ENCODE data around the gene TTLL5. TPM values are rescaled to one million over a fixed set of nuclear protein-coding genes. Genes with fewer than 3 reads are reported as not detected.

Gene TTLL5
- total RNA-seq, 3 donors from 2014 or later = 21.9 to 66.6 (median 35.7) TPM

DNA sequence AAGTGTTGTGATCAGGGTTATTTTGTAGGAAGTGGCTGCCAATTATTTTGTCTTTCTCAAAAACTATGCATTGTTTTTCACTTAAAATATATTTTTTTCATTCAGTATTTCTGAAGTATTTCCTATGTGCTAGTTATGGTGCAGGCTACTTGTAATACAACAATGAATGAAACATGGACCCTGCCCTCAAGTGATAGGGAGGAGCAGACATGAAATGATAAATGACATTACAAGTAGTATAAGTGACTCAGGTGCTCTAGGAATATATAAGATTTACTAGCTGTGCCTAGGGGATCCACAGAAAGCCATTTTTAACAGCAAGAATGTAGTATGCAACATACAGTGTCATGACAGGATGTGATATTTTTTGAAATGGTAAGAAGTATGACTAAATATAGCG is 65.3 kb downstream of the TTLL5 start:
- intact Hi-C loops (cut with DNase I; ENCODE audit: low total_unique reads) = no loop called here
- H3K27ac ChIP-seq = peak overlapping the region in 1 of 2 donors; percentile 27
- no peaks in the 10 kb centered on the region for H3K36me3 ChIP-seq
- H3K27me3 ChIP-seq = no peaks in the 10 kb centered on the region
- H3K4me3 ChIP-seq = no peak overlapping the region
- no peaks in the 10 kb centered on the region for H3K4me1 ChIP-seq
- no peak for DNase-seq (ENCODE audit: low spot score in 2 of 2)
- TF ChIP-seq POLR2A (IDR thresholded peaks at IDR 0.05) = no peak
- TF ChIP-seq POLR2AphosphoS5 (IDR thresholded peaks at IDR 0.05) = no peak
- TF ChIP-seq, protein P1, sequence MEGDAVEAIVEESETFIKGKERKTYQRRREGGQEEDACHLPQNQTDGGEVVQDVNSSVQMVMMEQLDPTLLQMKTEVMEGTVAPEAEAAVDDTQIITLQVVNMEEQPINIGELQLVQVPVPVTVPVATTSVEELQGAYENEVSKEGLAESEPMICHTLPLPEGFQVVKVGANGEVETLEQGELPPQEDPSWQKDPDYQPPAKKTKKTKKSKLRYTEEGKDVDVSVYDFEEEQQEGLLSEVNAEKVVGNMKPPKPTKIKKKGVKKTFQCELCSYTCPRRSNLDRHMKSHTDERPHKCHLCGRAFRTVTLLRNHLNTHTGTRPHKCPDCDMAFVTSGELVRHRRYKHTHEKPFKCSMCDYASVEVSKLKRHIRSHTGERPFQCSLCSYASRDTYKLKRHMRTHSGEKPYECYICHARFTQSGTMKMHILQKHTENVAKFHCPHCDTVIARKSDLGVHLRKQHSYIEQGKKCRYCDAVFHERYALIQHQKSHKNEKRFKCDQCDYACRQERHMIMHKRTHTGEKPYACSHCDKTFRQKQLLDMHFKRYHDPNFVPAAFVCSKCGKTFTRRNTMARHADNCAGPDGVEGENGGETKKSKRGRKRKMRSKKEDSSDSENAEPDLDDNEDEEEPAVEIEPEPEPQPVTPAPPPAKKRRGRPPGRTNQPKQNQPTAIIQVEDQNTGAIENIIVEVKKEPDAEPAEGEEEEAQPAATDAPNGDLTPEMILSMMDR (IDR thresholded peaks at IDR 0.05) = no peak
- no peaks in the 10 kb centered on the region for H3K9me3 ChIP-seq

DNA sequence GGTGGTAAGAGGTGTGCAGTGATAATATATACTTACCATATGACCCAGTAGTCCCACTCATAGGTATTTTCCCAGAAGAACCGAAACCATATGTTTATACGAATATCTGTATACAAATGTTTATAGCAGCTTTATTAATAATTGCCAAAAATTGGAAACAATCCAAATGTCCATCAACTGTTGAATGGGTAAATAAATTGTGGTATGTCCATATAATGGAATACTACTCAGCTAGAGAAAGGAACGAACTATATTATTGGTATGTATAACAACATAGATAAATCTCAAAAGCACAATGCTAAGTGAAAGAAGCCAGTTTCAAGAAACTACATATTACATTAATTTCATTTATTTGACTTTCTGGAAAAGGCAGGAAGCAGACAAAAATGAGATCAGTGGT is 66.1 kb downstream of the TTLL5 start:
- no peaks in the 10 kb centered on the region for H3K9me3 ChIP-seq
- no peaks in the 10 kb centered on the region for H3K36me3 ChIP-seq
- H3K4me1 ChIP-seq = no peaks in the 10 kb centered on the region
- no peak for DNase-seq (ENCODE audit: low spot score in 2 of 2)
- no peak overlapping the region for H3K4me3 ChIP-seq
- no peaks in the 10 kb centered on the region for H3K27me3 ChIP-seq
- no peak overlapping the region for H3K27ac ChIP-seq
- intact Hi-C loops (cut with DNase I; ENCODE audit: low total_unique reads) = no loop called here
- TF ChIP-seq POLR2A (IDR thresholded peaks at IDR 0.05) (no peak), POLR2AphosphoS5 (IDR thresholded peaks at IDR 0.05) (no peak)
- TF ChIP-seq, protein P1 (IDR thresholded peaks at IDR 0.05) = no peak

DNA sequence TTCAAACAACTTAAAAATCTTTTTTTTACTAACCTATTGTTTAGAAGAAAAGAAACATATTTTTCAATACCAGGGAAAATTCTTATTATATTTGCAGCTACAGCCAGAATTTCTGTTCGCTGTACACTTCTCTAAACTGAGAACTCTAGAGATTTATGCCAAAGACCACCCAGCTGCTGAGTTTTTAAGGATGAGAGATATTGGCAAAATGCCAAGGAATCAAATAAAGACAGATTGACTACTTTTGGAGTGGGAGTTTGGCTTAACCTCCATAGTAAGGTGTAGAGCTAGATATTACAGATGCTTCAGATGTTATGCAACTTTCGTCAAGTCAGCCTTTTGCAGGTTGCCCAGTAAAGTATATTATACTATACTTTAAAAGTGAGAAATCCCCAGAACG is 71.8 kb downstream of the TTLL5 start:
- Histone ChIP-seq H3K4me1 (peaks cover 0 to 11% of the 10 kb centered on the region in 2 donors), H3K9me3 (no peaks in the 10 kb centered on the region), H3K27ac (no peak overlapping the region), H3K27me3 (no peaks in the 10 kb centered on the region), H3K36me3 (no peaks in the 10 kb centered on the region), H3K4me3 (no peak overlapping the region)
- intact Hi-C loops (cut with DNase I; ENCODE audit: low total_unique reads) = no loop called here
- TF ChIP-seq POLR2AphosphoS5 (IDR thresholded peaks at IDR 0.05) (no peak), POLR2A (IDR thresholded peaks at IDR 0.05) (no peak)
- TF ChIP-seq, protein P1 (IDR thresholded peaks at IDR 0.05) = no peak
- no peak for DNase-seq (ENCODE audit: low spot score in 2 of 2)

DNA sequence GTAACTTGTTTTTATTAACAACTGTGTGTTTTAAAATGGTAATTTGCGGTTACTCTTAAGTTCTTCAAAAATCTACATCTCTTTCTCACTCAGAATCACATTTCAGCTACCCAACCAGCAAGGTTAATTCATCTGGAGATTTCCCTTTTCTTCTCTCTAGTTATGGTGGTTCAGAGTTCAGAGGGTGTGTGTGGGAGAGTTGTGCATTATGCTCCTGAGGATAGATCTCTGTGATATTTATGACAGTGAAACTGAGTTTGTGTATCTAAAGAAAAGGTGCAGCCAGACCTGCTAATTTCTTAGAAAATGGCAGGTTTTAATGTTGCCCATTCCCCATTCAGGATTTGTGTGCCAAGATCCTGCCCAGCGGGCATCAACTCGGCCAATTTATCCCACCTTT is 73.8 kb downstream of the TTLL5 start:
- intact Hi-C loops (cut with DNase I; ENCODE audit: low total_unique reads) = no loop called here
- Histone ChIP-seq H3K4me3 (no peak overlapping the region), H3K9me3 (no peaks in the 10 kb centered on the region), H3K27me3 (no peaks in the 10 kb centered on the region), H3K36me3 (no peaks in the 10 kb centered on the region), H3K4me1 (peaks cover 0 to 11% of the 10 kb centered on the region in 2 donors), H3K27ac (no peak overlapping the region)
- TF ChIP-seq POLR2A (IDR thresholded peaks at IDR 0.05) (no peak), POLR2AphosphoS5 (IDR thresholded peaks at IDR 0.05) (no peak)
- TF ChIP-seq, protein P1 (IDR thresholded peaks at IDR 0.05) = no peak
- DNase-seq (ENCODE audit: low spot score in 2 of 2) = no peak

DNA sequence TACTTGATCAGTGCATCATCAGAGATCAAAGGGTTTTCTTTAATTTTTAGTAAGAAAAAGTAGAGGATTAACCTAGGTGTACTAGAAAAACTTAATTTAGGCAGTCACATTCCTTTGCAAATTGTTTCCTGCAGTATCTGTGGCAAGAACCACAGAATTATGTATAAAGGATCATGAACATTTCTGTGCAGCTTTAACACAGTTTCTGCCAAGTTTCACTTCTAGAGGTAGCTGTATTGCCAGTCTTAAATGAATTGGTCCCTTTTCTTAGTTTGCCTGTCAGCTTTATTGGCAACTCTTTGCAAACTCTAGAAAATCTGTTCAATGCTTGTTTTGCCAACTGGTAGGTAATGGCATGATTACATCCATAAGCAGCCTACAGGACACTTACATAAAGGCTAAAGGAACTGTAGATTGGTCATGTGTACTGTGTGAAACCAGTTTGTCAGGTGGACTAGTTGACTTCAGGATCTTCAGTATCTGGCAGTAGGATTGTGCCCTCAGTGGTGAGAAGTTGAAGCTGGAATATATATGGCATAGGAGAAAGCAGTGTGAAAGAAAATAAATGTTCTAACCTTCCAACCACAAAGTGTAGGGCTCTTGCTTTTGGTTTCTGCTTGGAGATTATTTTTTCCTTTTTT is 75.9 kb downstream of the TTLL5 start:
- no peaks in the 10 kb centered on the region for H3K27me3 ChIP-seq
- no peak for DNase-seq (ENCODE audit: low spot score in 2 of 2)
- no peaks in the 10 kb centered on the region for H3K9me3 ChIP-seq
- peaks cover 0 to 11% of the 10 kb centered on the region in 2 donors for H3K4me1 ChIP-seq
- H3K4me3 ChIP-seq = no peak overlapping the region
- no peaks in the 10 kb centered on the region for H3K36me3 ChIP-seq
- peak overlapping the region in 1 of 2 donors; percentile 29 for H3K27ac ChIP-seq
- intact Hi-C loops (cut with DNase I; ENCODE audit: low total_unique reads) = no loop called here
- TF ChIP-seq POLR2A (IDR thresholded peaks at IDR 0.05) (no peak), POLR2AphosphoS5 (IDR thresholded peaks at IDR 0.05) (no peak)
- TF ChIP-seq, protein P1 (IDR thresholded peaks at IDR 0.05) = no peak
